ENCODE data around the gene HEG1. TPM values are rescaled to one million over a fixed set of nuclear protein-coding genes. Genes with fewer than 3 reads are reported as not detected.

Gene HEG1
- total RNA-seq, 4 donors from 2014 or later = 95.2 to 238 (median 147) TPM

- no peak for ATAC-seq (ENCODE audit: low FRiP score)
Observed at GRCh38 chr3:125032100-125032643, 23.6 kb downstream of the HEG1 start.

GRCh38 chr3:125031544-125031943 lies 24.3 kb downstream of the HEG1 start:
- TF ChIP-seq, protein P1, sequence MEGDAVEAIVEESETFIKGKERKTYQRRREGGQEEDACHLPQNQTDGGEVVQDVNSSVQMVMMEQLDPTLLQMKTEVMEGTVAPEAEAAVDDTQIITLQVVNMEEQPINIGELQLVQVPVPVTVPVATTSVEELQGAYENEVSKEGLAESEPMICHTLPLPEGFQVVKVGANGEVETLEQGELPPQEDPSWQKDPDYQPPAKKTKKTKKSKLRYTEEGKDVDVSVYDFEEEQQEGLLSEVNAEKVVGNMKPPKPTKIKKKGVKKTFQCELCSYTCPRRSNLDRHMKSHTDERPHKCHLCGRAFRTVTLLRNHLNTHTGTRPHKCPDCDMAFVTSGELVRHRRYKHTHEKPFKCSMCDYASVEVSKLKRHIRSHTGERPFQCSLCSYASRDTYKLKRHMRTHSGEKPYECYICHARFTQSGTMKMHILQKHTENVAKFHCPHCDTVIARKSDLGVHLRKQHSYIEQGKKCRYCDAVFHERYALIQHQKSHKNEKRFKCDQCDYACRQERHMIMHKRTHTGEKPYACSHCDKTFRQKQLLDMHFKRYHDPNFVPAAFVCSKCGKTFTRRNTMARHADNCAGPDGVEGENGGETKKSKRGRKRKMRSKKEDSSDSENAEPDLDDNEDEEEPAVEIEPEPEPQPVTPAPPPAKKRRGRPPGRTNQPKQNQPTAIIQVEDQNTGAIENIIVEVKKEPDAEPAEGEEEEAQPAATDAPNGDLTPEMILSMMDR (IDR thresholded peaks at IDR 0.05) = no peak
- DNase-seq (ENCODE audit: low spot score) (no peak), ATAC-seq (ENCODE audit: low FRiP score) (no peak)

More at GRCh38 chr3:125032100-125032643, 23.6 kb downstream of the HEG1 start:
- no peak for DNase-seq (ENCODE audit: low spot score)
- TF ChIP-seq, protein P1 (IDR thresholded peaks at IDR 0.05) = no peak

- TF ChIP-seq, protein P1 (IDR thresholded peaks at IDR 0.05) = no peak
Observed at GRCh38 chr3:125028657-125029056, 27.1 kb downstream of the HEG1 start.

GRCh38 chr3:125025642-125026041 lies 30.2 kb downstream of the HEG1 start:
- ATAC-seq (ENCODE audit: low FRiP score) = no peak
- TF ChIP-seq, protein P1 (IDR thresholded peaks at IDR 0.05) = no peak
- DNase-seq (ENCODE audit: low spot score) = no peak

More at GRCh38 chr3:125028657-125029056, 27.1 kb downstream of the HEG1 start:
- no peak for ATAC-seq (ENCODE audit: low FRiP score)
- no peak for DNase-seq (ENCODE audit: low spot score)

DNA sequence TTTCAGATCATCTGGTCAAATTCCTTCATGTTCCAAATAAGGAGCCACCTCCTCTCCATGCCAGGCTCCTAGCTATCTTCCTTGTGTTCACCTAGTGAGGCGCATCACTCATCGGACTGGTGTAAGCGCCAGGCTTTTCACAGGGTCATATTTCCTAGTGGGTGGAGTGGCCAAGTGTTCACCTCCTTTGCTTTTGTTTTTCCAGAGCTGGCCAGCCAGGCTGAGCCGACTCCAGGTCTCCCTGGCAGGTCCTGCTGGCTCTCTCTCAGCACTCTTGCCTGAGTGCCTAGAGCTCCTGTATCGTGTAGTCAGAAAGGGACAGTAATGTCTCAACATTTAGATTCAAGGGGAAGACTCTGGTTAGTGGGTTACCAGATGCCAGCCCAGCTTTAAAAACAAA lies 31.0 kb downstream of the HEG1 start:
- TF ChIP-seq, protein P1 (IDR thresholded peaks at IDR 0.05) = no peak
- ATAC-seq (ENCODE audit: low FRiP score) (peak; percentile 49), DNase-seq (ENCODE audit: low spot score) (no peak)

DNA sequence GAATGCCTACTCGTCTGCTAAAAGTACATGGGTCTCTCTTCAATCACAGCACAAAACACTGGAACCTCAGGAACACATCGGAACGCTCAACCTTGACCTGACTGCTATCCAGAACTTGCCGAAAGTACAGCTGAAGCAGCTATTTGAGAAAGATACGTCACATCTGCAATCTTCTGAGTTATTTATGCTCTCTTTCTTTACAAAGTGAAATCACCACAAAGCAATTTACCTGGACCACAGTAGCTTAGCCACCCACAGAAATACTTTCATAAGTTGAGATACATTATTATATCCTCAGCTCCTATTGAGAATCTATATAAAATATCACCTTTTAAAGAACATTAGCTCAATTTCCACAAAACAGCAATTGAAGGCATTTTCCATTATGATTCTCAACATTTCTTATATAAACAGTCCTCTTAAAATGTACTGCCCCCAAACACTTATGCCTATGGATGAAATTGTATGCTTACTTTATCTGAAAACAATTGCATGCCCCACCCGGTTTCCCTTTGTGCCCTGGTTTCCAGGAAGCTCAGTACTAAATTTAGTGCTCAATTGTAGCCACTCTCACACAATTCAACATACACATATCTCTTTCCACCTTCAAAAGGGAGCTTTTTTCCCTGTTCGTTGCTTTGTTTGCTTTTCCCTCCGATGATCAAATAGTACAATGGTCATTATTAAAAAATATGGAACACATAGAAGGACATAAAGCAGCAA lies 31.8 kb downstream of the HEG1 start:
- TF ChIP-seq, protein P1 (IDR thresholded peaks at IDR 0.05) = no peak
- ATAC-seq (ENCODE audit: low FRiP score) = no peak

GRCh38 chr3:125022206-125022605 lies 33.6 kb downstream of the HEG1 start:
- TF ChIP-seq, protein P1 (IDR thresholded peaks at IDR 0.05) = no peak
- ATAC-seq (ENCODE audit: low FRiP score) = no peak
- DNase-seq (ENCODE audit: low spot score) = no peak

More for the DNA sequence above, 31.8 kb downstream of the HEG1 start:
- DNase-seq (ENCODE audit: low spot score) = no peak
